ENCODE data around the gene KLRF2.

KLRF2 gene

GRCh38 chr12:9856894-9857293, 24.4 kb upstream of the KLRF2 start:
- no peak for TF ChIP-seq CTCF (IDR thresholded peaks at IDR 0.05; ENCODE audit: low read depth, low read length, missing control alignments)
- H3K4me3 ChIP-seq (replicated peaks; ENCODE audit: low read depth, low read length), result no peak overlapping the region
- no peak for DNase-seq (ENCODE audit: extremely low read depth, low read depth)

- no peak for DNase-seq (ENCODE audit: extremely low read depth, low read depth)
- TF ChIP-seq CTCF (IDR thresholded peaks at IDR 0.05; ENCODE audit: low read depth, low read length, missing control alignments), result no peak
- H3K4me3 ChIP-seq (replicated peaks; ENCODE audit: low read depth, low read length), result no peak overlapping the region
Measured at GRCh38 chr12:9858135-9858534, 23.2 kb upstream of the KLRF2 start.

GRCh38 chr12:9864913-9865675, 16.2 kb upstream of the KLRF2 start:
- TF ChIP-seq CTCF (IDR thresholded peaks at IDR 0.05; ENCODE audit: low read depth, low read length, missing control alignments), result no peak
- no peak overlapping the region for H3K4me3 ChIP-seq (replicated peaks; ENCODE audit: low read depth, low read length)
- no peak for DNase-seq (ENCODE audit: extremely low read depth, low read depth)

GRCh38 chr12:9866860-9867269, 14.4 kb upstream of the KLRF2 start:
- DNase-seq (ENCODE audit: extremely low read depth, low read depth), result no peak
- no peak for TF ChIP-seq CTCF (IDR thresholded peaks at IDR 0.05; ENCODE audit: low read depth, low read length, missing control alignments)
- H3K4me3 ChIP-seq (replicated peaks; ENCODE audit: low read depth, low read length), result no peak overlapping the region

- no peak overlapping the region for H3K4me3 ChIP-seq (replicated peaks; ENCODE audit: low read depth, low read length)
- TF ChIP-seq CTCF (IDR thresholded peaks at IDR 0.05; ENCODE audit: low read depth, low read length, missing control alignments), result no peak
- DNase-seq (ENCODE audit: extremely low read depth, low read depth), result no peak
Measured at GRCh38 chr12:9867531-9867930, 13.8 kb upstream of the KLRF2 start.

GRCh38 chr12:9868311-9868801, 12.9 kb upstream of the KLRF2 start:
- DNase-seq (ENCODE audit: extremely low read depth, low read depth), result no peak
- peak overlapping the region; percentile 42; the same call in 1 of the 2 replicates for H3K4me3 ChIP-seq (replicated peaks; ENCODE audit: low read depth, low read length)
- TF ChIP-seq CTCF (IDR thresholded peaks at IDR 0.05; ENCODE audit: low read depth, low read length, missing control alignments), result no peak

All from HFF-Myc (cell line).